Retinal pigment epithelial cell (primary cell): ENCODE data around the gene SFTPD.

ENCODE experiments used
- DNase-seq: peaks from one replicate; pipeline ENCODE4 v3.0.0-alpha.2; 2010; ENCODE audit warnings: low read depth
- H3K4me3 ChIP-seq: 2 replicates; pipeline ENCODE4 v1.5.1; 2011; ENCODE audit warnings: mild to moderate bottlenecking, low read length, control low read depth, moderate library complexity
- CTCF ChIP-seq: conservative IDR thresholded peaks from 2 replicates; pipeline ENCODE4 v1.5.1; 2011; ENCODE audit warnings: low read depth, low read length, control low read depth, inconsistent platforms

SFTPD gene

DNA sequence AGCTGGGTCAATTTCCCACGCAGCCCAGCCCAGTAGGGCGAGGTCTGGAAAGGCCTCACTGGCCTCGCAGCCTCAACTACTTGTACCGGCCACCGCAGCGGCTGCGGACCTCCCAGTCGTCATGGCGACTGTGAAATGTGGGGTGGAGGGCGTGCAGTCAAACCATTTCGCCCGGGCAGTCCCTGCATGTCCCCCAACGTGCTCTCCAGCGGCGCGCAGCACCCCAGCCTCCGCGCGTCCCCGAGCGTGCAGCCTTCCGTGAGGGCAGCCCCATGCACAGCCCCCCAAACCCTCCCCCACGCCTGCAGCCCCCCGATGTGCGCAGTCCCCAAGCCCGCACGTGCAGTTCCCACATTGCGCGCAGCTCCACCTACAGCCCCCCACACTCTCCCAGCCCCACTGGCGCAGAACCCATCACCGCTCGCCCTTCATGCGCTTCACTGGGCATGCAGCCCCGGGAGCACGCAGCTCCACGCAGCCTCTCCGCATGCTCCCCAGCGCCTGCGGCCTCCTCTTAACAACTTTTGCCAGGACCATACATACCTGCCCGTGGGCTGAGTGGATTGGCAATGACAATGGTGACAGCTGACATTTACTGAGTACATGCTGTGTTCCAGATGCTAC lies 34.5 kb upstream of the SFTPD start:
- TF ChIP-seq CTCF: no peak
- H3K4me3 ChIP-seq: no peak overlapping the region
- no peak for DNase-seq

DNA sequence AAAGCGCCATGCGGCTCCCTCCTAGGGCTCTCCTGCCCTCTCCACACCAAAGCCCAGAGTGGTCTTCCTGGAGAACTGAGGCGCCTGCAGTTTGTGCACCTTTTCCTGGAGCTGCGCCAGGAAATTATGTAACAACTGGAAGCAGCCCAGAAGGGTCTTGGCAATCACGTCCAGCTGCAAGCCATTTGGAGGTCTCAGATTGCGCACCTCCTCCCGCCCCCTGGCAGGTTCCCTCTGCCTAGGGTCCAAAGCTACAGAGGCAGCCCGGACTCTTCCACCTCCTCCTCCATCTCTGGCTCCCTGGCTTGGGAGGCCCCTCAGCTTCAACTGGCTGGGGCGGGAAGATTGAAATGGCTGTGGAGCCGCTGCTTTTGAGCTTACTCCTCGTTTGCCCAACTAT lies 34.0 kb upstream of the SFTPD start:
- no peak for DNase-seq
- no peak overlapping the region for H3K4me3 ChIP-seq
- TF ChIP-seq CTCF: no peak

GRCh38 chr10:79982362-79982800 lies 33.5 kb upstream of the SFTPD start:
- no peak for TF ChIP-seq CTCF
- H3K4me3 ChIP-seq: peak overlapping the region; percentile 60
- DNase-seq: no peak

- DNase-seq: no peak
- peak overlapping the region; percentile 60 for H3K4me3 ChIP-seq
- TF ChIP-seq CTCF: peak; percentile 18
Observed at GRCh38 chr10:79981450-79982361, 32.8 kb upstream of the SFTPD start.

DNA sequence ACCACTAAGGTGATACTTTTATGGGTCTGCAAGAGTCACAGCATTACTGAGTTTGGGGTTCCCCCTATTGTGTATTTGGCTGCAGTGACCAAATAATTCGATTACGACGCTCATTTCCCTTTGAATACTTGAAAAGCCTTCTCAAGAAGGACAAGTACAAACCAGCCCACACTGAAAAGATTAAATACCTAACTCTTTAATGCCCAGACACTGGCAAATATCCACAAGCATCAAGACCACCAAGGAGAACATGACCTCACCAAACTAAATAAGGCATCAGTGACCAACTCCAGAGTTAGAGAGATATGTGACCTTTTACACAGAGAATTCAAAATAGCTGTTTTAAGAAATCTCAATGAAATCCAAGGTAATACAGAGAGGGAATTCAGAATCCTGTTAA lies 31.8 kb upstream of the SFTPD start:
- no peak for DNase-seq
- no peak for TF ChIP-seq CTCF
- H3K4me3 ChIP-seq: no peak overlapping the region

DNA sequence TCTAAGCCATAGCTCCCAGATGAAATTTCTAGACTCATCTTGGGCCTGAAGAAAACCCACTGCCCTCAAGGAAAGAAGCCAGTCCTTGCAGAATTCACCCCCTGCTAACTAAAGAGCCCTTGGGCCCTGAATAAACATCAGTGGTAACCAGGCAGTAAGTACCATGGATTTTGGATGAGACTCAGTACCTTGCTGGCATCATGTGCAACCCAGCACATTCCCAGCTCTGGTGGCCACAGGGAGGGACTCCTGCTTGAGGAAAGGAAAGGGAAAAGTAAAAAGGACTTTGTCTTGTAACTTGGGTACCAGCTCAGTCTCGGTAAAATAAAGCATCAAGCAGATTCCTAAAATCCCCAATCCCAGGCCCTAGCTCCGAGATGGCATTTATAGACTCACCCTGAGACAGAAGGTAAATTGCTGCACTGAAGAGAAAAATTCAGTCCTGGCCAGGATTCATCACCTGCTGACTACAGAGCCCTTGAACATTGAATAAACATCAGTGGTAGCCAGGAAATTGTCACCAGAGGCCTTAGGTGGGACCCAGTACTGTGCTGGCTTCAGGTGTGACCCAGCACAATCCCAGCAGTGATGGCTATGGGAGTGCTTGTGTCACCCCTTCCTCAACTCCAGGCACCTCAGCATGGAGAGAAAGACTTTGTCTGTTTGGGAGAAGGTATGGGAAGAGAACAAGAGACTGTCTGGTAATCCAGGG lies 31.2 kb upstream of the SFTPD start:
- DNase-seq: no peak
- no peak for TF ChIP-seq CTCF
- no peak overlapping the region for H3K4me3 ChIP-seq
